NCI-H345 (cell line): Measurements from ENCODE around the gene ARFGEF3.

ENCODE experiments used
- DNase-seq: peaks from one replicate; lab custom pipeline; 2025; lab: John Stamatoyannopoulos, UW

The ARFGEF3 gene

GRCh38 chr6:138162955-138163575 is 1.3 kb downstream of the ARFGEF3 start:
- no peak for DNase-seq

GRCh38 chr6:138175596-138175995 is 13.9 kb downstream of the ARFGEF3 start:
- DNase-seq, result no peak

GRCh38 chr6:138176652-138177232 is 15.0 kb downstream of the ARFGEF3 start:
- no peak for DNase-seq

GRCh38 chr6:138182939-138183789 is 21.4 kb downstream of the ARFGEF3 start:
- DNase-seq, result peak; percentile 90

GRCh38 chr6:138183790-138184134 is 22.0 kb downstream of the ARFGEF3 start:
- DNase-seq, result no peak

GRCh38 chr6:138184230-138184629 is 22.5 kb downstream of the ARFGEF3 start:
- DNase-seq, result no peak

- no peak for DNase-seq
Observed at GRCh38 chr6:138187156-138187555, 25.4 kb downstream of the ARFGEF3 start.

- peak; percentile 87 for DNase-seq
Observed at GRCh38 chr6:138188278-138188941, 26.7 kb downstream of the ARFGEF3 start.

- DNase-seq, result no peak
Observed at GRCh38 chr6:138194287-138194686, 32.5 kb downstream of the ARFGEF3 start.

- DNase-seq, result no peak
Observed at GRCh38 chr6:138196122-138196738, 34.5 kb downstream of the ARFGEF3 start.

- no peak for DNase-seq
Observed at GRCh38 chr6:138197570-138197969, 35.8 kb downstream of the ARFGEF3 start.

- DNase-seq, result no peak
Observed at GRCh38 chr6:138198430-138199091, 36.8 kb downstream of the ARFGEF3 start.

GRCh38 chr6:138201836-138202235 is 40.1 kb downstream of the ARFGEF3 start:
- no peak for DNase-seq

- peak; percentile 47 for DNase-seq
Observed at GRCh38 chr6:138203315-138203714, 41.6 kb downstream of the ARFGEF3 start.

- no peak for DNase-seq
Observed at GRCh38 chr6:138204303-138204702, 42.6 kb downstream of the ARFGEF3 start.

GRCh38 chr6:138204792-138205384 is 43.1 kb downstream of the ARFGEF3 start:
- DNase-seq, result no peak

- DNase-seq, result no peak
Observed at GRCh38 chr6:138205437-138206094, 43.8 kb downstream of the ARFGEF3 start.

GRCh38 chr6:138206862-138207261 is 45.1 kb downstream of the ARFGEF3 start:
- DNase-seq, result no peak

- DNase-seq, result no peak
Observed at GRCh38 chr6:138211048-138211581, 49.4 kb downstream of the ARFGEF3 start.

- no peak for DNase-seq
Observed at GRCh38 chr6:138211601-138212000, 49.9 kb downstream of the ARFGEF3 start.
